Fibroblast of upper back skin (primary cell): ENCODE data around the gene ITM2C.

Source experiments
- DNase-seq: peaks from one replicate; pipeline ENCODE4 v3.0.0-alpha.2; 2013

The ITM2C gene

GRCh38 chr2:230864605-230865306, at the start of gene ITM2C:
Gene ITM2C, plus strand, starts transcription at chr2:230864942. Its CDS starts 84 bp downstream, at chr2:230865026.
- DNase-seq: peak; percentile 70

- no peak for DNase-seq
Measured at GRCh38 chr2:230815088-230815487, 49.7 kb upstream of the ITM2C start.

GRCh38 chr2:230816735-230817134, 48.0 kb upstream of the ITM2C start:
- DNase-seq: no peak

GRCh38 chr2:230819433-230819832, 45.3 kb upstream of the ITM2C start:
- DNase-seq: no peak

GRCh38 chr2:230821261-230821990, 43.3 kb upstream of the ITM2C start:
- no peak for DNase-seq

- no peak for DNase-seq
Measured at GRCh38 chr2:230821991-230822520, 42.7 kb upstream of the ITM2C start.

- no peak for DNase-seq
Measured at GRCh38 chr2:230823264-230823964, 41.3 kb upstream of the ITM2C start.

- peak; percentile 84 for DNase-seq
Measured at GRCh38 chr2:230824406-230824978, 40.2 kb upstream of the ITM2C start.

GRCh38 chr2:230825354-230825753, 39.4 kb upstream of the ITM2C start:
- no peak for DNase-seq

- no peak for DNase-seq
Measured at GRCh38 chr2:230827774-230828271, 36.9 kb upstream of the ITM2C start.

GRCh38 chr2:230828272-230828961, 36.3 kb upstream of the ITM2C start:
- no peak for DNase-seq

GRCh38 chr2:230829293-230829692, 35.4 kb upstream of the ITM2C start:
- DNase-seq: no peak

- DNase-seq: no peak
Measured at GRCh38 chr2:230829959-230830358, 34.8 kb upstream of the ITM2C start.

- DNase-seq: no peak
Measured at GRCh38 chr2:230830428-230830827, 34.3 kb upstream of the ITM2C start.

- no peak for DNase-seq
Measured at GRCh38 chr2:230840301-230840700, 24.4 kb upstream of the ITM2C start.

- DNase-seq: peak; percentile 34
Measured at GRCh38 chr2:230842473-230842872, 22.3 kb upstream of the ITM2C start.

- no peak for DNase-seq
Measured at GRCh38 chr2:230843132-230843531, 21.6 kb upstream of the ITM2C start.

- no peak for DNase-seq
Measured at GRCh38 chr2:230846360-230846759, 18.4 kb upstream of the ITM2C start.

- peak; percentile 86 for DNase-seq
Measured at GRCh38 chr2:230847883-230848388, 16.8 kb upstream of the ITM2C start.

- peak; percentile 24 for DNase-seq
Measured at GRCh38 chr2:230849633-230850357, 14.9 kb upstream of the ITM2C start.

GRCh38 chr2:230850358-230850658, 14.4 kb upstream of the ITM2C start:
- no peak for DNase-seq

GRCh38 chr2:230852113-230852512, 12.6 kb upstream of the ITM2C start:
- no peak for DNase-seq
